ENCODE measurements around the gene CBFA2T2. TPM values are rescaled to one million over a fixed set of nuclear protein-coding genes. Genes with fewer than 3 reads are reported as not detected.
A peak's percentile ranks its signal among the peaks of the same experiment; 100 is the strongest.

CBFA2T2 gene
- total RNA-seq, 1 donor from 2014 or later: 52.3 TPM

DNA sequence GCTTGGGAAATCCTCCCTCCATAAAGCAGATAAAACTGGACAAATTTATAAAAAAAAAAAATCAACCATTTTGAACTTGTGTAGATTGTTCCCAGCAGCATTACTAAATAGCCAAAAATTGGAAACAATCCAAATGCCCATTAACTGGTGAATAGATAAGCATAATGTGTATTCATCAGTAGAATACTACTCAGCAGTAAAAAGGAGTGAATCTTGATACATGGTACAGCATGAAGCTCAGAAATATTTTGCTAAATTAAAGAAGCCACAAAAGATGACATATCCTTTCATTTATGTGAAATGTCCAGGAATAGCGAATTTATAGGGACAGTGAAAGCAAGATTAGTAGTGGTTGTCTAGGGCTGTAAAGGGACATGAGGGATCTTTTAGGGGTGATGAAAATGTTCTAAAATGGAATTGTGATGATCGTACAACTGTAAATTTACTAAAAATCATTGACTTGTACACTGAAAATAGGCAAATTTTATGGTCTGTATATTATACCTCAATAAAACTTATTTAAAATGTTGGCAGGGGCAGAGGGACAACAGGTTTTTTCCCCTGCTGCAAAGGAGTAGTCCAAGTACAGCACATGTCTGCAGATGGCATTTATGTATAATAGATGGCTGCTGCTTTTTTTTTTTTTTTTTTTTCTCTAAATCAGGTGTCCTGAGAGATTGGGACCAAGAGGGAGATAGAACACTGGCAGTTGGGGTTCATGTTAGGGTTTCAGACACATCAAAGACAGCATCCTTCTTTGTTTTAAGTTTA lies 59.5 kb downstream of the CBFA2T2 start:
- H3K9me3 Mint-ChIP-seq: no peaks in the 10 kb centered on the region
- H3K4me3 Mint-ChIP-seq: no peak overlapping the region
- DNase-seq (ENCODE audit: extremely low spot score, unreplicated experiment): no peak
- peaks cover 23% of the 10 kb centered on the region for H3K36me3 Mint-ChIP-seq
- no peak overlapping the region for H3K27ac Mint-ChIP-seq
- peaks cover 23% of the 10 kb centered on the region for H3K4me1 Mint-ChIP-seq (ENCODE audit: unreplicated experiment)
- no peak for TF ChIP-seq CTCF (conservative IDR thresholded peaks at IDR 0.05)
- no peaks in the 10 kb centered on the region for H3K27me3 Mint-ChIP-seq

DNA sequence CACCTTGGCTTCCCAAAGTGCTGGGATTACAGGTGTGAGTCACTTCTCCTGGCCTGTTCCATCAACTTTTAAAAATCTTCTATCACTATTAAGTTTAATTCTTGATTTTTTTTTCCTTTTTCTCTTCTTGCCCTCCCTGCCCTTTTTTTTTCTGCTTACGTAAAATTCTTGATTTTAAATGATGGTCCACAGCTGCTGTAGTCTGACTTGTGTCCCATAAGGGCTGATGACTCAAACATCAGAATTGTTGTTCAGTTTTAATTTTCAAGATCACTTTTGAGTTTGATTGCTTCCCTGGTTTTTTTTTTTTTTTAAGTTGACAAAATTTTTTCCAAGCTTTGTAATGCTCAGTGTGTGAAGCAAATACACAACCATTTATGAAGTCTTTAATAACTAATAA lies 61.9 kb downstream of the CBFA2T2 start:
- no peaks in the 10 kb centered on the region for H3K9me3 Mint-ChIP-seq
- H3K4me1 Mint-ChIP-seq (ENCODE audit: unreplicated experiment): peaks cover 30% of the 10 kb centered on the region
- no peaks in the 10 kb centered on the region for H3K27me3 Mint-ChIP-seq
- H3K27ac Mint-ChIP-seq: peak overlapping the region; percentile 12
- no peak for TF ChIP-seq CTCF (conservative IDR thresholded peaks at IDR 0.05)
- H3K36me3 Mint-ChIP-seq: peaks cover 30% of the 10 kb centered on the region
- no peak for DNase-seq (ENCODE audit: extremely low spot score, unreplicated experiment)
- no peak overlapping the region for H3K4me3 Mint-ChIP-seq

GRCh38 chr20:33552519-33552918 lies 62.6 kb downstream of the CBFA2T2 start:
- H3K27ac Mint-ChIP-seq: peak overlapping the region; percentile 12
- no peak for DNase-seq (ENCODE audit: extremely low spot score, unreplicated experiment)
- H3K4me1 Mint-ChIP-seq (ENCODE audit: unreplicated experiment): peaks cover 30% of the 10 kb centered on the region
- H3K36me3 Mint-ChIP-seq: peaks cover 35% of the 10 kb centered on the region
- TF ChIP-seq CTCF (conservative IDR thresholded peaks at IDR 0.05): no peak
- no peaks in the 10 kb centered on the region for H3K9me3 Mint-ChIP-seq
- no peak overlapping the region for H3K4me3 Mint-ChIP-seq
- no peaks in the 10 kb centered on the region for H3K27me3 Mint-ChIP-seq

DNA sequence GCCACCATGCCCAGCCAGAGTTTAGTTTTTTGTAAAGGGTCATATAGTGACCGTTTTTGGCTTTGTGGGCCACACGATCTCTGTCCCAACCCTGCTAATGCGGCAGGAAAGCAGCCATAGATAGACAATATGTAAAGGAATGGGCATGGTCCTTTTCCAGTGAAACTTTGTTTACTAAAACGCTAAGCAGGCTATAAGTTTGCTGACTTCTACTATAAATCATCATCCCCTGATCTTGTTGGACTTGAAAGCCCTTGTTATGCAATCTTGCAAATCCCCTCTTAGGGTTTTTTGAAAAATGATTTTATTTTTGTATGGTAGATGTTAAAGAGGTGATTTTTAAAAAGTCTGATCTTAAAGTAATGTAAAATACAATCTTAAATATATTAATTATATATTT lies 63.6 kb downstream of the CBFA2T2 start:
- no peak for TF ChIP-seq CTCF (conservative IDR thresholded peaks at IDR 0.05)
- Mint-ChIP-seq H3K4me3 (no peak overlapping the region), H3K9me3 (no peaks in the 10 kb centered on the region), H3K36me3 (peaks cover 39% of the 10 kb centered on the region), H3K27me3 (no peaks in the 10 kb centered on the region), H3K27ac (no peak overlapping the region), H3K4me1 (ENCODE audit: unreplicated experiment) (peaks cover 30% of the 10 kb centered on the region)
- DNase-seq (ENCODE audit: extremely low spot score, unreplicated experiment): no peak

DNA sequence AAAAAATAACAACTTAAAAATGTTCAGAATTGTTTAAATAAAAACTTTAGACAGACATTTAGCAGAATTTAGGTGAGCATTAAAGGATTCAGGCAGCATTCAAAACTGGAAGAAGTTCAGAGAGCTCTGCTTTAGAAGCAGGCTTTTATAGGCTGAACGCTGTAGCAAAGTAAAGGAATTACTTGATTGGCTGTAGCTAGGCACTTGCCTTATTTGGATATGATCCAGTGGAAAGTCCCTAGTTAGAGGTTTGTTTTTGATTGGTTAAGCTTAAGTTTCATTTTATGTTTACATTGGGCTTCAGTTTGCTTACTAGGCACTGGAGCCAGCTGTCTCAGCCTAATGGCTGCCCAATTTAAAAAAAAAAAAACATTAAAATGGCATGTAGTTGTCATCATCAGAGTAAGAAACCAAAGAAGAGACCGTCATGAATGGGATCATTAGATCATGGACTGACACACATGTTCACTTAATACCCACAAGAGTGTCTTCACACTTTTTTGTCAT lies 65.1 kb downstream of the CBFA2T2 start:
- no peak overlapping the region for H3K4me3 Mint-ChIP-seq
- TF ChIP-seq CTCF (conservative IDR thresholded peaks at IDR 0.05): no peak
- peaks cover 45% of the 10 kb centered on the region for H3K36me3 Mint-ChIP-seq
- DNase-seq (ENCODE audit: extremely low spot score, unreplicated experiment): no peak
- peak overlapping the region; percentile 90 for H3K27ac Mint-ChIP-seq
- H3K4me1 Mint-ChIP-seq (ENCODE audit: unreplicated experiment): peaks cover 34% of the 10 kb centered on the region
- no peaks in the 10 kb centered on the region for H3K27me3 Mint-ChIP-seq
- H3K9me3 Mint-ChIP-seq: no peaks in the 10 kb centered on the region
